Fibroblast of pulmonary artery (primary cell): ENCODE measurements around the gene FOXR2.

Experiments used
- DNase-seq: peaks from one replicate; pipeline ENCODE4 v3.0.0-alpha.2; 2010; ENCODE audit warnings: low read depth
- H3K4me3 ChIP-seq: replicated peaks from 2 replicates; pipeline ENCODE4 v1.5.1; 2011; ENCODE audit warnings: low read depth, mild to moderate bottlenecking, control low read depth, low read length, moderate library complexity
- CTCF ChIP-seq: IDR thresholded peaks from 2 replicates; pipeline ENCODE4 v1.5.1; 2011; ENCODE audit warnings: mild to moderate bottlenecking, control low read depth, low read length, inconsistent platforms; ENCODE audit errors: missing control alignments

The FOXR2 gene

GRCh38 chrX:55623100-55623499 is at the start of gene FOXR2:
FOXR2 (plus strand) TSS chrX:55623400; CDS start chrX:55623712, 312 bp downstream.
- DNase-seq = no peak
- H3K4me3 ChIP-seq = no peak within 1 kb of the TSS
- TF ChIP-seq CTCF = no peak

GRCh38 chrX:55579115-55579514 is 44.1 kb upstream of the FOXR2 start:
- no peak overlapping the region for H3K4me3 ChIP-seq
- DNase-seq = no peak
- TF ChIP-seq CTCF = no peak

- no peak for TF ChIP-seq CTCF
- no peak overlapping the region for H3K4me3 ChIP-seq
- DNase-seq = no peak
Measured at GRCh38 chrX:55582447-55582846, 40.8 kb upstream of the FOXR2 start.

GRCh38 chrX:55593296-55593695 is 29.9 kb upstream of the FOXR2 start:
- TF ChIP-seq CTCF = no peak
- no peak for DNase-seq
- no peak overlapping the region for H3K4me3 ChIP-seq

GRCh38 chrX:55593756-55594257 is 29.4 kb upstream of the FOXR2 start:
- H3K4me3 ChIP-seq = no peak overlapping the region
- no peak for DNase-seq
- TF ChIP-seq CTCF = no peak

GRCh38 chrX:55598333-55598732 is 24.9 kb upstream of the FOXR2 start:
- DNase-seq = no peak
- no peak for TF ChIP-seq CTCF
- H3K4me3 ChIP-seq = no peak overlapping the region

- H3K4me3 ChIP-seq = no peak overlapping the region
- no peak for TF ChIP-seq CTCF
- no peak for DNase-seq
Measured at GRCh38 chrX:55619547-55619946, 3.7 kb upstream of the FOXR2 start.
